Epidermal melanocyte (primary cell): ENCODE data around the gene LSM14A.
"Not testable (repeated sequence)": the region's sequence is repeated elsewhere in the genome, so short reads cannot be mapped to it uniquely, and the experiment has no call there.

ENCODE experiments used
- DNase-seq: peaks from one replicate; pipeline ENCODE4 v3.0.0; 2011; ENCODE audit warnings: low spot score; ENCODE audit not compliant: insufficient read length

The LSM14A gene

GRCh38 chr19:34228762-34229161 is 56.5 kb downstream of the LSM14A start:
- DNase-seq: no peak

- DNase-seq: no peak
Measured at GRCh38 chr19:34229721-34230120, 57.4 kb downstream of the LSM14A start.

- DNase-seq: no peak
Measured at GRCh38 chr19:34230820-34231219, 58.5 kb downstream of the LSM14A start.

DNA sequence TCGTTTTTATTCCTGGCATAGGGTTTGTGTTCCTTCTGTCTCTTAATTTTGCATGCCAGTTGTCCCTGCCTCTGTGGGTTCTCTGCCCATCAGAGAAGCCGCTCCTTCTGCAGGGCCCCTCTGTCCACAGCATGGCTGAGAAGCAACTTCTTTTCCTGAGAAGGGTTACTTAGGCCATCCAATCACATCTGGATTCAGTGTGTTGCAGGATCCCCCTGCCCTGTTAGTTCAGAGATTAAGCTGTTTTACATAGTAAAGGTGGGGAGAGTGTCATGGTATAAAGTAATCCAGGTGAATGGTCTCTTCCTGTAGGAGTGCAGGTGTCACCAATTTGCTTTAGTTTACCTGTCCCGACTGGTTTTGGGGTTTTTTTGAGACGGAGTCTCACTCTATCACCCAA is 59.1 kb downstream of the LSM14A start:
- no peak for DNase-seq

GRCh38 chr19:34232566-34233481 is 60.5 kb downstream of the LSM14A start:
- DNase-seq: peak; percentile 72

DNA sequence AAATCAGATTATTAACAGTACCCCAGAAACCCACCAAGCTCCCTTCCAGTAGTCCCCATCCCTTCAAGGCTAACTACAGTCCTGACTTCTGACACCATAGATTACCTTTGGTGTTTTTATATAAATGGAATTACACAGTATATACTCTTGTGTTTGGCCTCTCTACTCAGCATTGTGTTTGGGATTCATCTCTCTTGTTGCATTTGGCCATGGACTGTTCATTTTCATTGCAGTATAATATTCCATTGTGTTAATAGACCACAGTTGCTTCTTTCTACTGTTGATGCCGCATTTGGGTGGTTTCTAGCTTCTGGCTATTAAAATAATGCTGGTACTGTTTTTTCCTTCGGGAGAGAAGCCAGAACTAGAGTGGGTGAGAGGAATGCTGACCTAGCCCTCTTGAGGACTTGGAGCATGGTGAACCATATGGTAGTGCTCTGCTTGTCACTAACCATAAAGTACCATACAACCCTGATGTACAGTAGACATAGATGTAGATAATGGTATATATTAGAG is 63.2 kb downstream of the LSM14A start:
- no peak for DNase-seq

GRCh38 chr19:34236035-34236987 is 64.0 kb downstream of the LSM14A start:
- peak; percentile 32 for DNase-seq

DNA sequence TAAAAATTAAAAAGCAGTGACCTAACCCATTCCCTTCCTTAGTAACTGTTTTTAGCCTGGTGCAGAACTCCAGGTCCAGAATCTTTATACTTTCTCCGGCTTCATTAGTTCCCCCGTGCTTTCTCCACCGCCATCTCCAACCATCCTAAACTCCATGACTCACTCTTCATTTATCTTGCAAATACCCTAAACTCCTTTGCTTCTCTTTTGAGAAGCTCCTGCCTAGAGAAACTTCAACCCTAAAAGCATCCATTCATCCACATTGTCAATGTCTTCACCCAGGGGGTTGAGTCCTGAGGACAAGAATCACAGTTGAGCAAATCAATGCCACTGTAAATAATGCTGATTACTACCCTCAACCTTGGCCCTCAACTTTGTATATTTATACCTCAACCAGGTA is 65.0 kb downstream of the LSM14A start:
- no peak for DNase-seq

DNA sequence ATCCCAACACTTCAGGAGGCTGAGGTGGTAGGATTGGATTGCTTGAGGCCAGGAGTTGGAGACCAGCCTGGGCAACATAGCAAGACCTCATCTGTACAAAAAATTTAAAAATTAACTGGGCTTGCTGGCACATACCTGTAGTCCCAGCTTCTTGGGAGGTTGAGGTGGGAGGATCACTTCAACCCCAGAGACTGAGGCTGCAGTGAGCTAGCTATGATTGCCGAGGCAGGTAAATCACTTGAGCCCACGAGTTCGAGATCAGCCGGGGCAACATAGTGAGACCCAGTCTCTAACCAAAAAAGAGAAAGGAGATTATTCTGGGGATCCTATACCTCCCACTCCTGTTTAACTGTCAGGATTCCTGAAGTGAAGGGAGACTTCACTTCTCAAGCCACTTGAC is 65.6 kb downstream of the LSM14A start:
- DNase-seq: no peak

- no peak for DNase-seq
Measured at GRCh38 chr19:34241513-34242337, 69.4 kb downstream of the LSM14A start.

DNA sequence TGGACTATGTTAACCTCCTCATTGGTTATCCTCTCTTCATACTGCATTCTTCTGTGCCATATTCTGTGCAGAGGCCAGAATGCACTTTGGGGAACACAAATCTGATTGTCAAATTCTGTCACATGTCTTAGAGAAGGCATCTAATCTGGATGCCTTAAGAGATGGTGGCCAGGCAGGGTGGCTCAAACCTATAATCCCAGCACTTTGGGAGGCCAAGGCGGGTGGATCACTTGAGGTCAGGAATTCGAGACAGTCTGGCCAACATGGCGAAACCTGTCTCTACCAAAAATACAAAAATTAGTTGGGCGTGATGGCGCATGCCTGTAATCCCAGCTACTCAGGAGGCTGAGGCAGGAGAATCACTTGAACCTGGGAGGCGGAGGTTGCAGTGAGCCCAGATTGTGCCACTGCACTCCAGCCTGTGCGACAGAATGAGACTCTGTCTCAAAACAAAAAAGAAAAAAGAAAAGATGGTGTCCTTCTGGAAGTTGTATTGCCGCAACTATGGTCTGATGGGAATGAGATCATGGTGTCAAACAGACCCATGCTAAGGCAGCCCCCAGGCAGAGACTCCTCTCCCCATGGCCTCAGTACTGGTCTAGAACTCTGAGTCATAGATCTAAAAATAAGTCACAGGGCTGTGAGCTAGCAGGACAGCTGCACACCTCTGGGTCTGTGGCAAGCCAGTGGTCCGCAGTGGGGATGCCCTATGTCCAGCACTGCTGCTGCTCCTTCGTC is 71.0 kb downstream of the LSM14A start:
- not testable (repeated sequence) for DNase-seq

DNA sequence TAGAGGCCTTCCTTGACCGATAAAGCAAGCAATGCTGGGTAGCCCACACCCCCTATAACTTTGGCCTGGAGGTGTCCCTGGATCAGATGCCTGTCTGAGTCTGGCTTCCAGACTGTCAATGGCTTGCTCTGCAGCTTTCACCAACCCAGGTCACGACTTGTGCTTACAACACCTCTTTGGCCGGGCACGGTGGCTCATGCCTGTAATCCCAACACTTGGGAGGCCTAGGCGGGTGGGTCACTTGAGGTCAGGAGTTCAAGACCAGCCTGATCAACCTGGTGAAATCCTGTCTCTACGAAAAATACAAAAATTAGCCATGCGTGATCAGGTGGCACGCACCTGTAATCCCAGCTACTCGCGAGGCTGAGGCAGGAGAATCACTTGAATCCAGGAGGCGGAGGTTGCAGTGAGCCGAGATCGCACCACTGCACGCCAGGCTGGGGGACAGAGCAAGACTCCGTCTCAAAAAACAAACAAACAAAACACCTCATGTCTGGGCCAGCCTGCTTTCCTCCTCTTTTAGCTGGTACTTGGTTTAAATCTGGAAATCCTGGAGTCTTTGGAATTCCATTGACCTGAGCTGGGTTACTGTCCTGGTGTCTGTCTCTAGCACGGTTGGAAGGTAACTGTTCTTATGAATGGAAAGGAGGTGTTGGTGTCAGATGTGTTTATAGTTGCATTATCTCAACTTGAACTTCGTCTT is 71.7 kb downstream of the LSM14A start:
- no peak for DNase-seq

- DNase-seq: no peak
Measured at GRCh38 chr19:34244611-34245299, 72.5 kb downstream of the LSM14A start.

- no peak for DNase-seq
Measured at GRCh38 chr19:34246340-34246739, 74.0 kb downstream of the LSM14A start.

DNA sequence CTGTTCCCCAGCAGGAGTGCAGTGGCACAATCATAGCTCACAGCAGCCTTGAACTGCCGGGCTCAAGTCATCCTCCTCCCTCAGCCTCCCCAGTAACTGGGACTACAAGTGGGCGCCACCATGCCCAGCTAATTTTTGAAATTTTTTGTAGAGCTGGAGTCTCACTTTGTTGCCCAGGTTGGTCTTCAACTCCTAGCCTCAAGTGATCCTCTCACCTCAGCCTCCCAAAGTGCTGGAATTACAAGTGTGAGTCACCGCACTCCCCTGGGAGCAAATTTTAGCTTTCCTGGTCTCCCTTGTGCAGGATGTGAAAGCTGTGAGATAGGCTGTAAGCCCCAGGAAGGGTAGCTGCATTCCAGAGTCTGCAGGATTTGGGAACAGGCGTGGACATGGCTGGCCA is 76.6 kb downstream of the LSM14A start:
- DNase-seq: no peak

- not testable (repeated sequence) for DNase-seq
Measured at GRCh38 chr19:34253167-34253566, 80.9 kb downstream of the LSM14A start.

- not testable (repeated sequence) for DNase-seq
Measured at GRCh38 chr19:34253681-34254045, 81.4 kb downstream of the LSM14A start.

DNA sequence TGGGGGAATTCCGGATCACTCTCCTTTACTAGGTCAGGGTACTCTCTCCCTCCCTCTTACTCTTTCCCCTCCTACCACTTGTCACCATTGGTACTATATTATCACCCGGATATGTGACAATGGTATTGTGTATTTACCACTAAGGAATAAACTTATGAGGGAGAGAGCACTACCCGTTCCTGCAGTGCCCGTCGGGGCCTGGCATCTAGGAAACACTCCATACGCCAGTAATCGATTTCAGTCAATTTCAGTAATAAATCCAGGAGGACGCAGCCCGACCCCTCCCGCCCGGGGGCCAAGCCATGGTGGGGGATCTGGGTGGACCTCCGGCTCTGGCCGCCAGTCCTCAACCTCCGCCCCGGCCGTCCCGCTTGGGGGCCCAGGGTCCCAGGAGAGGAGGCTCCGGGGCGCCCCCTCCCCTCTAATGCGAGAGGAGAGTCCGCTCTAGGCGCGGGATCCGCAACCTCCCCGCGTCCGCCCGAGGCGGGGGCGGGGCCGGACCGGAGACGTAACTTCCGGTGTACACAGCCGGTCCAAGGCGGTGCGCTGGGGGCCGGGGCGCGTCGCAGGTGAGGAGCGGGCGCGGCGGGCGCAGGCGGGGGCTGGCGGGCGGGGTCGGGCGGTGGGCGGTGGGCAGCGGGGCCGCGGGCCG is 81.9 kb downstream of the LSM14A start, which contains the start of gene GARRE1:
TSS of gene GARRE1 (plus strand) at position 509 of the 652 bp plus-strand sequence. CDS start 45,920 bp downstream, outside the sequence.
- peak; percentile 51 for DNase-seq
